Iris pigment epithelial cell (primary cell): ENCODE data around the gene LTO1.
A peak's percentile ranks its signal among the peaks of the same experiment; 100 is the strongest.
"Not testable (repeated sequence)": the region's sequence is repeated elsewhere in the genome, so short reads cannot be mapped to it uniquely, and the experiment has no call there.

Experiments used
- DNase-seq: peaks from one replicate; pipeline ENCODE4 v3.0.0-alpha.2; 2011; ENCODE audit warnings: low read depth

LTO1 gene

GRCh38 chr11:69700278-69701140 lies 25.4 kb upstream of the LTO1 start:
- DNase-seq: peak; percentile 55

GRCh38 chr11:69699213-69699612 lies 24.1 kb upstream of the LTO1 start:
- no peak for DNase-seq

- no peak for DNase-seq
Observed at GRCh38 chr11:69698362-69698761, 23.2 kb upstream of the LTO1 start.

- DNase-seq: no peak
Observed at GRCh38 chr11:69697861-69698260, 22.7 kb upstream of the LTO1 start.

GRCh38 chr11:69697469-69697843 lies 22.3 kb upstream of the LTO1 start:
- no peak for DNase-seq

- no peak for DNase-seq
Observed at GRCh38 chr11:69696749-69697468, 21.8 kb upstream of the LTO1 start.

- not testable (repeated sequence) for DNase-seq
Observed at GRCh38 chr11:69695995-69696394, 20.8 kb upstream of the LTO1 start.

GRCh38 chr11:69695581-69695980 lies 20.4 kb upstream of the LTO1 start:
- no peak for DNase-seq

- no peak for DNase-seq
Observed at GRCh38 chr11:69694781-69695180, 19.6 kb upstream of the LTO1 start.

- DNase-seq: no peak
Observed at GRCh38 chr11:69692422-69692821, 17.3 kb upstream of the LTO1 start.

- no peak for DNase-seq
Observed at GRCh38 chr11:69691463-69691862, 16.3 kb upstream of the LTO1 start.

GRCh38 chr11:69689484-69690319 lies 14.5 kb upstream of the LTO1 start:
- no peak for DNase-seq

- not testable (repeated sequence) for DNase-seq
Observed at GRCh38 chr11:69687969-69688771, 13.0 kb upstream of the LTO1 start.

GRCh38 chr11:69686856-69687255 lies 11.7 kb upstream of the LTO1 start:
- DNase-seq: no peak

GRCh38 chr11:69686452-69686851 lies 11.3 kb upstream of the LTO1 start:
- DNase-seq: no peak

- no peak for DNase-seq
Observed at GRCh38 chr11:69685348-69685747, 10.2 kb upstream of the LTO1 start.

- no peak for DNase-seq
Observed at GRCh38 chr11:69684651-69685050, 9.5 kb upstream of the LTO1 start.

GRCh38 chr11:69683764-69684333 lies 8.7 kb upstream of the LTO1 start:
- DNase-seq: no peak

- no peak for DNase-seq
Observed at GRCh38 chr11:69682681-69683326, 7.7 kb upstream of the LTO1 start.

- no peak for DNase-seq
Observed at GRCh38 chr11:69682221-69682620, 7.1 kb upstream of the LTO1 start.

- DNase-seq: no peak
Observed at GRCh38 chr11:69680688-69681087, 5.5 kb upstream of the LTO1 start.
